ENCODE results near the gene SENP2. TPM values are rescaled to one million over a fixed set of nuclear protein-coding genes. Genes with fewer than 3 reads are reported as not detected.
"Not testable (repeated sequence)": the region's sequence is repeated elsewhere in the genome, so short reads cannot be mapped to it uniquely, and the experiment has no call there.

The SENP2 gene
- 10 to 100 TPM; 25.4 to 28.9 TPM for total RNA-seq
- long read RNA-seq, full-length matches to known transcripts = 10 of 17 reads
- long read RNA-seq, partial matches to known transcripts = 1 of 17 reads
- long read RNA-seq, other reads (novel, unspliced or antisense) = 6 of 17 reads

GRCh38 chr3:185585859-185586685 lies at the start of gene SENP2:
Gene SENP2 (plus strand): TSS chr3:185586295. CDS start chr3:185586414, 119 bp downstream.
- intact Hi-C loops (cut with DNase I) = no loop called here
- ATAC-seq (peak; percentile 98), DNase-seq (peak; percentile 99)

GRCh38 chr3:185537369-185537970 lies 48.6 kb upstream of the SENP2 start:
- intact Hi-C loops (cut with DNase I) = no loop called here
- peak; percentile 51 for DNase-seq
- ATAC-seq = peak; percentile 44 to 97

GRCh38 chr3:185539934-185540333 lies 46.2 kb upstream of the SENP2 start:
- ATAC-seq = no peak
- no peak for DNase-seq
- intact Hi-C loops (cut with DNase I) = no loop called here

GRCh38 chr3:185540695-185541094 lies 45.4 kb upstream of the SENP2 start:
- DNase-seq = no peak

GRCh38 chr3:185549122-185549521 lies 37.0 kb upstream of the SENP2 start:
- peak; percentile 55 to 94 for ATAC-seq
- peak; percentile 53 for DNase-seq
- intact Hi-C loops (cut with DNase I) = no loop called here

More at GRCh38 chr3:185540695-185541094, 45.4 kb upstream of the SENP2 start:
- no peak for ATAC-seq
- intact Hi-C loops (cut with DNase I) = no loop called here

- intact Hi-C loops (cut with DNase I) = loop anchor here in 1 of 2 donors (10.0 kb wide), 1 partner anchor 195 kb away; no protein-coding TSS in a partner anchor
- ATAC-seq = peak in 1 of 2 donors; percentile 60
- no peak for DNase-seq
These were observed 36.4 kb upstream of the SENP2 start for GRCh38 chr3:185549651-185550111.

- DNase-seq = no peak
- intact Hi-C loops (cut with DNase I) = loop anchor here in 1 of 2 donors (10.0 kb wide), 1 partner anchor 198 kb away; no protein-coding TSS in a partner anchor
- ATAC-seq = no peak
These were observed 33.7 kb upstream of the SENP2 start, which contains the start of gene LIPH for GRCh38 chr3:185552358-185552877. Gene LIPH (minus strand): TSS chr3:185552588. CDS start chr3:185552471, 117 bp downstream.

GRCh38 chr3:185555101-185555501 lies 31.0 kb upstream of the SENP2 start:
- no peak for ATAC-seq

GRCh38 chr3:185555860-185556347 lies 30.2 kb upstream of the SENP2 start:
- intact Hi-C loops (cut with DNase I) = loop anchor here in 1 of 2 donors (10.0 kb wide), 1 partner anchor 201 kb away; no protein-coding TSS in a partner anchor
- DNase-seq = no peak
- no peak for ATAC-seq

More at GRCh38 chr3:185555101-185555501, 31.0 kb upstream of the SENP2 start:
- intact Hi-C loops (cut with DNase I) = loop anchor here in 1 of 2 donors (10.0 kb wide), 1 partner anchor 200 kb away; no protein-coding TSS in a partner anchor
- no peak for DNase-seq

GRCh38 chr3:185556640-185557039 lies 29.5 kb upstream of the SENP2 start:
- ATAC-seq, DNase-seq: not testable (repeated sequence)
- intact Hi-C loops (cut with DNase I) = loop anchor here in 1 of 2 donors (10.0 kb wide), 1 partner anchor 202 kb away; no protein-coding TSS in a partner anchor

- ATAC-seq (peak in 1 of 2 donors; percentile 38), DNase-seq (no peak)
- intact Hi-C loops (cut with DNase I) = loop anchor here in 1 of 2 donors (10.0 kb wide), 1 partner anchor 204 kb away; no protein-coding TSS in a partner anchor
These were observed 27.7 kb upstream of the SENP2 start for GRCh38 chr3:185558395-185558794.

GRCh38 chr3:185559706-185560090 lies 26.4 kb upstream of the SENP2 start:
- ATAC-seq = no peak
- DNase-seq = no peak
- intact Hi-C loops (cut with DNase I) = loop anchor here (5.0 to 10.0 kb wide), 2 partner anchors 62 to 205 kb away; partner anchors contain the start of gene TMEM41A (in 1 of the 2)

- intact Hi-C loops (cut with DNase I) = loop anchor here in 1 of 2 donors (5.0 kb wide), 1 partner anchor 63 kb away; the partner anchor contains the start of gene TMEM41A
- DNase-seq (no peak), ATAC-seq (no peak)
These were observed 25.4 kb upstream of the SENP2 start for GRCh38 chr3:185560676-185561075.

- intact Hi-C loops (cut with DNase I) = loop anchor here in 1 of 2 donors (5.0 kb wide), 1 partner anchor 64 kb away; the partner anchor contains the start of gene TMEM41A
- DNase-seq (no peak), ATAC-seq (peak in 1 of 2 donors; percentile 49)
These were observed 24.6 kb upstream of the SENP2 start for GRCh38 chr3:185561374-185561943.

- DNase-seq (no peak), ATAC-seq (peak in 1 of 2 donors; percentile 49)
- intact Hi-C loops (cut with DNase I) = loop anchor here in 1 of 2 donors (5.0 kb wide), 1 partner anchor 65 kb away; the partner anchor contains the start of gene TMEM41A
These were observed 24.1 kb upstream of the SENP2 start for GRCh38 chr3:185561958-185562357.

- intact Hi-C loops (cut with DNase I) = no loop called here
- DNase-seq = no peak
- no peak for ATAC-seq
These were observed 13.9 kb upstream of the SENP2 start for GRCh38 chr3:185572183-185572582.

- DNase-seq; intact Hi-C loops (cut with DNase I): not testable (repeated sequence)
- peak in 1 of 2 donors; percentile 49 for ATAC-seq
These were observed 10.8 kb upstream of the SENP2 start for GRCh38 chr3:185575108-185575869.
